ENCODE data around the gene ST8SIA1.

GRCh38 chr12:22283508-22283907 lies 51.0 kb downstream of the ST8SIA1 start:
- TF ChIP-seq, protein P1, sequence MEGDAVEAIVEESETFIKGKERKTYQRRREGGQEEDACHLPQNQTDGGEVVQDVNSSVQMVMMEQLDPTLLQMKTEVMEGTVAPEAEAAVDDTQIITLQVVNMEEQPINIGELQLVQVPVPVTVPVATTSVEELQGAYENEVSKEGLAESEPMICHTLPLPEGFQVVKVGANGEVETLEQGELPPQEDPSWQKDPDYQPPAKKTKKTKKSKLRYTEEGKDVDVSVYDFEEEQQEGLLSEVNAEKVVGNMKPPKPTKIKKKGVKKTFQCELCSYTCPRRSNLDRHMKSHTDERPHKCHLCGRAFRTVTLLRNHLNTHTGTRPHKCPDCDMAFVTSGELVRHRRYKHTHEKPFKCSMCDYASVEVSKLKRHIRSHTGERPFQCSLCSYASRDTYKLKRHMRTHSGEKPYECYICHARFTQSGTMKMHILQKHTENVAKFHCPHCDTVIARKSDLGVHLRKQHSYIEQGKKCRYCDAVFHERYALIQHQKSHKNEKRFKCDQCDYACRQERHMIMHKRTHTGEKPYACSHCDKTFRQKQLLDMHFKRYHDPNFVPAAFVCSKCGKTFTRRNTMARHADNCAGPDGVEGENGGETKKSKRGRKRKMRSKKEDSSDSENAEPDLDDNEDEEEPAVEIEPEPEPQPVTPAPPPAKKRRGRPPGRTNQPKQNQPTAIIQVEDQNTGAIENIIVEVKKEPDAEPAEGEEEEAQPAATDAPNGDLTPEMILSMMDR (IDR thresholded peaks at IDR 0.05), result no peak
- no peak for TF ChIP-seq EP300 (IDR thresholded peaks at IDR 0.05)
- no peak for TF ChIP-seq POLR2AphosphoS5 (IDR thresholded peaks at IDR 0.05)

Data from suprapubic skin (tissue), 4 donors.